MM.1S (cell line): ENCODE measurements around the gene BARHL1.

Source experiments
- DNase-seq: peaks from one replicate; pipeline ENCODE4 v3.0.0-alpha.2; 2015
- H2AFZ ChIP-seq: fragments of 300-600 bp; sonication (generic); 2 replicates; pipeline ENCODE4 v1.6.0; 2016; ENCODE audit warnings: antibody characterized with exemption, low read length
- H3F3A ChIP-seq: fragments of 300-600 bp; sonication (generic); 2 replicates; pipeline ENCODE4 v1.6.1; 2016; ENCODE audit warnings: mild to moderate bottlenecking, antibody characterized with exemption, low read length, moderate library complexity, mixed read lengths; ENCODE audit not compliant: insufficient read depth
- H3K27ac ChIP-seq: fragments of 300-600 bp; sonication (generic); 2 replicates; pipeline ENCODE4 v1.5.1; 2016; ENCODE audit warnings: mild to moderate bottlenecking, low read length
- H3K27me3 ChIP-seq: fragments of 300-600 bp; sonication (generic); replicated peaks from 2 replicates; pipeline ENCODE4 v1.6.0; 2016; ENCODE audit warnings: low read length; ENCODE audit not compliant: insufficient read depth
- H3K36me3 ChIP-seq: fragments of 300-600 bp; sonication (generic); replicated peaks from 2 replicates; pipeline ENCODE4 v1.6.1; 2016; ENCODE audit warnings: mild to moderate bottlenecking, low read length, mixed read lengths; ENCODE audit not compliant: insufficient read depth
- H3K4me1 ChIP-seq: fragments of 300-600 bp; sonication (generic); 2 replicates; pipeline ENCODE4 v1.6.1; 2016; ENCODE audit warnings: low read length, mixed read lengths
- H3K4me2 ChIP-seq: fragments of 300-600 bp; sonication (generic); 2 replicates; pipeline ENCODE4 v1.6.0; 2016; ENCODE audit warnings: low read depth, low read length
- H3K4me3 ChIP-seq: fragments of 300-600 bp; sonication (generic); 2 replicates; pipeline ENCODE4 v1.5.1; 2016; ENCODE audit warnings: low read length, mixed read lengths
- H3K79me2 ChIP-seq: fragments of 300-600 bp; sonication (generic); 2 replicates; pipeline ENCODE4 v1.6.1; 2016; ENCODE audit warnings: mixed run types, low read length, mixed read lengths
- H3K9ac ChIP-seq: fragments of 300-600 bp; sonication (generic); 2 replicates; pipeline ENCODE4 v1.6.1; 2016; ENCODE audit warnings: low read length, mixed read lengths
- H3K9me2 ChIP-seq: fragments of 300-600 bp; sonication (generic); replicated peaks from 2 replicates; pipeline ENCODE4 v1.6.1; 2016; ENCODE audit warnings: mild to moderate bottlenecking, low read length, mixed read lengths; ENCODE audit not compliant: insufficient read depth
- H3K9me3 ChIP-seq: fragments of 300-600 bp; sonication (generic); replicated peaks from 2 replicates; pipeline ENCODE4 v1.6.1; 2016; ENCODE audit warnings: mild to moderate bottlenecking, low read length, mixed read lengths; ENCODE audit not compliant: insufficient read depth
- H4K20me1 ChIP-seq: fragments of 300-600 bp; sonication (generic); 2 replicates; pipeline ENCODE4 v1.6.1; 2016; ENCODE audit warnings: mild to moderate bottlenecking, low read length, moderate library complexity, mixed read lengths; ENCODE audit not compliant: insufficient read depth
- EZH2 ChIP-seq: fragments of 300-600 bp; sonication (generic); optimal IDR thresholded peaks from 2 replicates; pipeline ENCODE3; 2017; ENCODE audit warnings: low read depth, mild to moderate bottlenecking, antibody characterized with exemption, low read length, mixed read lengths
- EZH2phosphoT487 ChIP-seq: fragments of 300-600 bp; sonication (generic); IDR thresholded peaks from 2 replicates; pipeline ENCODE4 v1.6.1; 2018; ENCODE audit warnings: antibody characterized with exemption, low read length
- TF ChIP-seq, protein P1 (sequence below): fragments of 300-600 bp; sonication (generic); IDR thresholded peaks from 2 replicates; pipeline ENCODE4 v1.5.1; 2016; ENCODE audit warnings: antibody characterized with exemption, low read length, mixed read lengths

Gene BARHL1

DNA sequence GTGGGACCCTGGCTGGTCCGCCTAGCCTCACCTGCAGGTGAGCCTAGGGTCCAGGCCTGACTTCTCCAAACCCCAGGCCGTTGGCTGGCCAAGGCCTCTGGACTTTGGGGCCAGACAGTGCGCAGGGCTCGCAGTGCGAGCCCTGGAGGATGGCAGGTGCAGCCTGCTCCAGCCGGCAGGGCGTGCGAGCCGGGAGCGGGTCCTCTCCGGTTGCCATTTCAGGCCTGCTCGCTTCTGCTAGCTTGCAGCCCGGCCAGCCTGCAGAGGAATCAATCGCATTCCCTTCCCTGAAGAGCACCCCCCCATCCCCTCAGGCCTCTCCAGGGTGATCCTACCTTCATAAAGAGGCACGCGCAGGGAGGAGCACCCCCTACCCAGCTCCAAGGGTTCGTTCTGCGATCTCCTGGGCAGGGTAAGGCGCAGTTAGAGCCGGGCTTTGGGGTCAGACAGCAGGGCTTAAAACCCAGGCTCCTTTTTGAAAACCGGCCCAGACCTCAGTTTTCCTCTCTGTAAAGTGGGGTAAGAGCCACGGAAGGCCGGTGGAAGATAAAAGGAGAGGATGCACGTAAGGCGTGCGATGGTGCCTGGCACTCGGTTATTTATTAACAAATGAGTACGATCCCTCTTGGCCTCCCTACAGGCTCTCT lies 6.2 kb downstream of the BARHL1 start:
- Histone ChIP-seq H3K27me3 (peaks cover 47% of the 10 kb centered on the region), H3K36me3 (no peaks in the 10 kb centered on the region), H2AFZ (no peak overlapping the region), H3K27ac (no peak overlapping the region), H3F3A (no peaks in the 10 kb centered on the region), H3K9me2 (no peaks in the 10 kb centered on the region), H3K4me2 (no peak overlapping the region), H4K20me1 (0 out of 2 replicates have a peak, but pooled peaks cover 2% of the 10 kb centered on the region), H3K9ac (no peak overlapping the region), H3K79me2 (no peaks in the 10 kb centered on the region), H3K4me3 (no peak overlapping the region), H3K4me1 (no peaks in the 10 kb centered on the region), H3K9me3 (no peaks in the 10 kb centered on the region)
- DNase-seq, result no peak
- TF ChIP-seq EZH2phosphoT487 (no peak), EZH2 (no peak)

DNA sequence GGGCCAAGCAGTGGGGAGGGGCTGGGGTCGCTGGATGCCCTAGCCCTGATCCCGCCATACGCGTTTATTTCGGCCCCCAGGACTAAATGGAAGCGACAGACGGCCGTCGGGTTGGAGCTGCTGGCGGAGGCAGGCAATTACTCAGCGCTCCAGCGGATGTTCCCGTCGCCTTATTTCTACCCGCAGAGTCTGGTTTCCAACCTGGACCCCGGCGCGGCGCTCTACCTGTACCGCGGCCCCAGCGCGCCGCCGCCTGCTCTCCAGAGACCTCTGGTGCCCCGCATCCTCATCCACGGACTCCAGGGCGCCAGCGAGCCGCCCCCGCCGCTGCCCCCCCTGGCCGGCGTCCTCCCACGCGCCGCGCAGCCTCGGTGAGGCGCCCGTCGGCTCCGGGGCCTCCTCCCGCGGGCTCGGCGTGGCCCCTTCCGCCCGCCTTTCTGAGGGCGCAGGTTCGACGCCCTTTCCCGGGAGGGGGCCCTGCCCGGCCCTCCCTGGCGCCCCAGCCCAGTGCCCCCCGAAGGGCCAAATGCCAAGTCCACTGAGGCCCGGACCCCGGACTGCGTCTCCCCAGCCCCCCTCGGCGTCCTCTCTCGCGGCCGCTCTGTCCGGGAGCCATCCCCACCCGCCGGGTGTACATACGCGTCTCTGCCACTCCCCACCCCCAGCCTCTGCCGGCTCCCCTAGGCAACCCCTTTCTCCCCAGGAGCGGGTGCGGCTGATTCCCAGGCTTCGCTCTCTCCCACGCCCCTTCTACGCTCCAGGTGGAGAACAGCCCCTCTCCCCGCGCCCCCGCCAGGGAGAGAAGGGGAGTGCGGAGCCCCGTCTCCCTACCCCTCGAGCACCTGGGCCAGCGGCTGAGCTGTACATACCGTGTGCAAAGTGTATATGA lies 7.0 kb downstream of the BARHL1 start:
- DNase-seq, result no peak
- TF ChIP-seq, protein P1, sequence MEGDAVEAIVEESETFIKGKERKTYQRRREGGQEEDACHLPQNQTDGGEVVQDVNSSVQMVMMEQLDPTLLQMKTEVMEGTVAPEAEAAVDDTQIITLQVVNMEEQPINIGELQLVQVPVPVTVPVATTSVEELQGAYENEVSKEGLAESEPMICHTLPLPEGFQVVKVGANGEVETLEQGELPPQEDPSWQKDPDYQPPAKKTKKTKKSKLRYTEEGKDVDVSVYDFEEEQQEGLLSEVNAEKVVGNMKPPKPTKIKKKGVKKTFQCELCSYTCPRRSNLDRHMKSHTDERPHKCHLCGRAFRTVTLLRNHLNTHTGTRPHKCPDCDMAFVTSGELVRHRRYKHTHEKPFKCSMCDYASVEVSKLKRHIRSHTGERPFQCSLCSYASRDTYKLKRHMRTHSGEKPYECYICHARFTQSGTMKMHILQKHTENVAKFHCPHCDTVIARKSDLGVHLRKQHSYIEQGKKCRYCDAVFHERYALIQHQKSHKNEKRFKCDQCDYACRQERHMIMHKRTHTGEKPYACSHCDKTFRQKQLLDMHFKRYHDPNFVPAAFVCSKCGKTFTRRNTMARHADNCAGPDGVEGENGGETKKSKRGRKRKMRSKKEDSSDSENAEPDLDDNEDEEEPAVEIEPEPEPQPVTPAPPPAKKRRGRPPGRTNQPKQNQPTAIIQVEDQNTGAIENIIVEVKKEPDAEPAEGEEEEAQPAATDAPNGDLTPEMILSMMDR, result no peak
- TF ChIP-seq EZH2 (no peak), EZH2phosphoT487 (no peak)
- Histone ChIP-seq H3K27me3 (peaks cover 41% of the 10 kb centered on the region), H3K4me1 (no peaks in the 10 kb centered on the region), H3K4me3 (no peak overlapping the region), H3K9me2 (no peaks in the 10 kb centered on the region), H2AFZ (no peak overlapping the region), H3K9me3 (no peaks in the 10 kb centered on the region), H3K4me2 (no peak overlapping the region), H3K27ac (no peak overlapping the region), H3K36me3 (no peaks in the 10 kb centered on the region), H4K20me1 (0 out of 2 replicates have a peak, but pooled peaks cover 3% of the 10 kb centered on the region), H3K9ac (no peak overlapping the region), H3F3A (no peaks in the 10 kb centered on the region), H3K79me2 (no peaks in the 10 kb centered on the region)

DNA sequence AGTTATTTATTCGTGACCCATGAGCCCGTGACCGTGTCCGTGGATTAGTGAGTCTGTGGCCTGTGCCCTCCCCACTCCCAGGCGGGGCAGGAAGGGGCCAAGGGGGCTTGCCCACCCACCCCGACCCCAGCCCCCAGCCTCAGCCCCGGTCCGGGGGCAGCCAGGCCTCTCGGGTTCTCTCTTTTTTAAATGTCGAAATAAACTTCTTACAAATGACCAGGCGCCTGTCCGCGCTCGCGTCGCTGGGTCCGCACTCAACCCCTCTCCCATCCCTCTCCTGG lies 7.6 kb downstream of the BARHL1 start:
- Histone ChIP-seq H3K27ac (no peak overlapping the region), H3K4me3 (no peak overlapping the region), H3K36me3 (no peaks in the 10 kb centered on the region), H3K4me2 (no peak overlapping the region), H2AFZ (no peak overlapping the region), H3K27me3 (peaks cover 35% of the 10 kb centered on the region), H3F3A (no peaks in the 10 kb centered on the region), H3K9me2 (no peaks in the 10 kb centered on the region), H3K9me3 (no peaks in the 10 kb centered on the region), H3K9ac (no peak overlapping the region), H3K4me1 (no peaks in the 10 kb centered on the region), H4K20me1 (0 out of 2 replicates have a peak, but pooled peaks cover 3% of the 10 kb centered on the region), H3K79me2 (no peaks in the 10 kb centered on the region)
- TF ChIP-seq EZH2phosphoT487 (no peak), EZH2 (no peak)
- TF ChIP-seq, protein P1, result no peak
- DNase-seq, result no peak
